NK-92 treated with Interleukin-12 subunit alpha and Interleukin-12 subunit beta, amount 100 ng/mL, for 24 hours (cell line): Measurements from ENCODE around the gene TFR2.
"Not testable (repeated sequence)": the region's sequence is repeated elsewhere in the genome, so short reads cannot be mapped to it uniquely, and the experiment has no call there.

ENCODE experiments used
- DNase-seq: peaks from one replicate; lab custom pipeline; 2025; lab: John Stamatoyannopoulos, UW

TFR2 gene

DNA sequence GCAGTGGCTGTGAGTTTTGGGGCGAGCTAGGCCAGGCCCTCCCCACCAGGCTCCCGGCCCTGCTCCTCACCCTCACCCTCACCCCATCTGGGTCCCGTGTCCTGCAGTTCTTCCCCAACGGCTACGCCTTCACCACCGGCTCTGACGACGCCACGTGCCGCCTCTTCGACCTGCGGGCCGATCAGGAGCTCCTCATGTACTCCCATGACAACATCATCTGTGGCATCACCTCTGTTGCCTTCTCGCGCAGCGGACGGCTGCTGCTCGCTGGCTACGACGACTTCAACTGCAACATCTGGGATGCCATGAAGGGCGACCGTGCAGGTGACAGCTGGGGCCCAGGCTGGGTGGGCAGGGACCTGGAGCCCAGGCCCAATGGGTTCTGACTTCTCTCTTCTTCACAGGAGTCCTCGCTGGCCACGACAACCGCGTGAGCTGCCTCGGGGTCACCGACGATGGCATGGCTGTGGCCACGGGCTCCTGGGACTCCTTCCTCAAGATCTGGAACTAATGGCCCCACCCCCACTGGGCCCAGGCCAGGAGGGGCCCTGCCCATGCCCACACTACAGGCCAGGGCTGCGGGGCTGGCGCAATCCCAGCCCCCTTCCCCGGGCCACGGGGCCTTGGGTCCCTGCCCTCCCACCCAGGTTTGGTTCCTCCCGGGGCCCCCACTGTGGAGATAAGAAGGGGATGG is 37.1 kb upstream of the TFR2 start:
- no peak for DNase-seq

DNA sequence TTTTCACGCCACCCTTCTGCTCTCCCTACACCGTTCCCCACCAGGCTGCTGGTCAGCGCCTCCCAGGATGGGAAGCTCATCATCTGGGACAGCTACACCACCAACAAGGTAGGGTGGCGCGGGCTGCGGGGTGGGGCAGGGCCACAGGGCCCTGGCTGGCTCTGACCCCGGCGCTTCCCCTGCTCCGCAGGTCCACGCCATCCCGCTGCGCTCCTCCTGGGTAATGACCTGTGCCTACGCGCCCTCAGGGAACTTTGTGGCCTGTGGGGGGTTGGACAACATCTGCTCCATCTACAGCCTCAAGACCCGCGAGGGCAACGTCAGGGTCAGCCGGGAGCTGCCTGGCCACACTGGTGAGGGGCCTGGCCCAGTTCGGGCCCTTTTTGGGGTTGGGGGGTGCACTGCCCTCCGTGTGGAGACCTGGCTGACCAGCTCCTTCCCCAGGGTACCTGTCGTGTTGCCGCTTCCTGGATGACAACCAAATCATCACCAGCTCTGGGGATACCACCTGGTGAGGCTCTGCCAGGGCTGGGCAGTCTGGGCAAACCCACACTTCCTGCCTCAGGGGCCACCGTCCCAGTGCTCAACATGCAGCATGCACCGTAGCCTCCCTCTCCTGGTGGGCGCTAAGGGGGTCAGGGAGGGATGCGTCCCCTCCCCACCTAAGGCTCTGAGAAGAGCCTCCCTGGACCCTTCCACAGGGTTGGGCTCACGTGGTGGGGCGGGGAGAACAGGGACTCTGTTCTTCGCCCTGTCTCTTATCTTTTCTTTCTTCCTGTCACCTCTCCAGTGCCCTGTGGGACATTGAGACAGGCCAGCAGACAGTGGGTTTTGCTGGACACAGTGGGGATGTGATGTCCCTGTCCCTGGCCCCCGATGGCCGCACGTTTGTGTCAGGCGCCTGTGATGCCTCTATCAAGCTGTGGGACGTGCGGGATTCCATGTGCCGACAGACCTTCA is 36.2 kb upstream of the TFR2 start:
- DNase-seq, result no peak

DNA sequence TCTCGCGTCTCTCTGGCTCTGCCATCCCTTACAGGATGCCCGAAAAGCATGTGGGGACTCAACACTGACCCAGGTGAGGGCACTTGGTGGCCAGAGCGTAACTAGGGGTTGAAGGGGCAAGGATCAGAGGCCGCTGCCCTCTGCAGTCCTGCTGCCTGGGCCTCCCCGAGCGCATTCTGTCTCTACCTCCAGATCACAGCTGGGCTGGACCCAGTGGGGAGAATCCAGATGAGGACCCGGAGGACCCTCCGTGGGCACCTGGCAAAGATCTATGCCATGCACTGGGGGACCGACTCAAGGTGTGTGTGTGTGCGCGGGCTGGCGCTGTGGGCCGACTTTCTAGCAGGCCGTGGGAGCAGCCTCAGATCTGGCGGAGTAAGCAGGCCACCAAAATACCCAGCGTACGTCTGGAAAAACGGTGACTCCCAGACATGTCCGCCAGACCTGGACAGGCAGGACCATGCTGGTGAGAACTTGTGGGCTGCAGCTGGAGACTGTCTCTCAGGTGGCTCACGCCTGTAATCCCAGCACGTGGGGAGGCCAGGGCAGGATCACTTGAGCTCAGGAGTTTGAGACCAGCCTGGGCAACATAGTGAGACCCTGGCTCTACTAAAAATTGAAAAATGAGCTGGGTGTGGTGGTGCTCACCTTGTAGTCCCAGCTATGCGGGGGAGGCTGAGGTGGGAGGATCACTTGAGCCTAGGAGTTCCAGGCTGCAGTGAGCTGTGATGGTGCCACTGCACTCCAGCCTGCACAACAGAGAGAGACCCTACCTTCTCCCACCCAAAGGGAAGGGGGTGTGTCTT is 35.4 kb upstream of the TFR2 start:
- no peak for DNase-seq

DNA sequence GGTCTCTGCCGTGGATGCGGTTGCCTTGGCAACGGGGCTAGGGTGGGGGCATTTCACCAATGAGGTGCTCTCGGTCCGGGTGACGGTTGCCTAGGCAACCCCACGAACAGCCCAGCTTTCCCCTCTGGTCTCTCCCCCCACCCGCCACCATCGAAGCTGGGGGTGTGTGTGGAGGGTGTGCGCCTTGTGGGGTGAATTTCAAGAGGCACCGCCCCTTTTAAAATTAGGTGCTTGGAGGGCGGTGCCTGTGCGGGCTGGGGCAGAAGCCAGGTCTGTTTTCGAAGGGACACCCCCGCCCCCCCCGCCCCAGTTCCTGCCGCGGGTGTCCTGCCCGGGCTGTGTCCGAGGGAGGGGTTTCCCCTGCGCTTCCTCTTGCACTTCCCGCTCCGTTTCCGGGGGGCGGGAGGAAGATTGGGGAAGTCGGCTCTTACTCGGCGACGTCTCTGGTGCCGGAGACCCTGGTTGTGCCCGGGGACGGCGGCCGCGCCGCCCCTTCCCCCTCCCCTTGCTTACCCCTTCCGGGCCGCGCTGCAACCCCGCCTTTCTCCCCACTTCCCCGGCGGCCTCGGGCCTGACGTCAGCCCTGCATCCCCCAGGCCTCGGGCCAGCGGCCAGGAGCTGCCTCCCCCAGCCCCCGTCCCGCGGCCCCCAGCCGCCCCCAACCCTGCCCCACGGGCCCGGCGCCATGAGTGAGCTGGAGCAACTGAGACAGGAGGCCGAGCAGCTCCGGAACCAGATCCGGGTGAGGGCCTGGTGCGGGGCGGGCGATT is 34.4 kb upstream of the TFR2 start:
- DNase-seq, result peak; percentile 96

DNA sequence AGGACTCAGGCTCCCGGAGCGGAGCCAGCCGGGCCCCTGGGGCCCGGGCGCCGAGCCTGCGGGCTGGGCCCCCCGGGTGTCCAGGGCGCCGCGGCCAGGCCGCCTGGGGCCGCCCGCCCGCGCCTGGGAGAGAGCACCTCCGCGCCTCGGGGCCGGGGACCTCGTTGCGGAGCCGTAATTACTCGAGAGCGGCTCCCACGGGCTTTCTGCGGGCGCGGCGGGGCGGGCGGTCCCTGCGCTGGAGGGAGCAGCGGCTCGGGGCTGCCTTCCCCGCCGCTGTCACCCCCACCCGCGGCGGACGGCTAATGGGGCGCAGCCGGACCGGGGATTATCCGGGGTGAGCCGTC is 33.7 kb upstream of the TFR2 start:
- no peak for DNase-seq

DNA sequence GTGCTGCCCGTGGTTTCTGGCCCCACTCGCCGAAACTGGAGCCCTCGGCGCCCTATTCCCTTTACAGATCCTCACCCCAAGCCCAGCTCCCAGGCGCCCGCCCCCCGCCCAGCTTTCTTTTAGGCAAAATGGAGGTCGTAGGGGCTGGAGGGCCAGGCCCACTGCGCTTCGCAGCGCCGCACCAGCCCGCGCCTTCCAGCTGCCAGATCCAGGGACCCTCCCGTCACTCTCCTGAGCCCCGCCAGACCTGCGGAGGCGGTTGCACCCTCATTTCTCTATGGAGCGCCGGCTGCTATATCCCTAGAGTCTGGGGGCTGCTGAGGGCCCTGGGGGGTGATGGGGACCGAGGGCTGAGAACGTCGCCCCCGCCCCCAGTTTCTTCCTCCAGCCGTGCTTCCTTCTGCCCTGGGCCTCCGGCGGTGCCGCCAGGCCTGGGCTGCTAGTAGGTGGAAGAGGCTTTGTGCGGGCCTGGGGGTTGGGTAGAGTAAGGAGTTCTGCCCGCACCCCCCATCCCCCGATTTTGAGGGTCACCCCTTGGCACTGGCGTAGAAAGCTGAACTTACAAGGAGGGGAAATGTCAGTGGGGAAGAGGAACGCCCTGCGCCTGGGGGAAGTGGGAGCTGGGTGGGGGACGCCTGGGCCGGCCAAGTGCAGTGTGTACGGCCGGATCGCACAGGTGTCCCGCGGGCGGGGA is 33.2 kb upstream of the TFR2 start:
- peak; percentile 40 for DNase-seq

DNA sequence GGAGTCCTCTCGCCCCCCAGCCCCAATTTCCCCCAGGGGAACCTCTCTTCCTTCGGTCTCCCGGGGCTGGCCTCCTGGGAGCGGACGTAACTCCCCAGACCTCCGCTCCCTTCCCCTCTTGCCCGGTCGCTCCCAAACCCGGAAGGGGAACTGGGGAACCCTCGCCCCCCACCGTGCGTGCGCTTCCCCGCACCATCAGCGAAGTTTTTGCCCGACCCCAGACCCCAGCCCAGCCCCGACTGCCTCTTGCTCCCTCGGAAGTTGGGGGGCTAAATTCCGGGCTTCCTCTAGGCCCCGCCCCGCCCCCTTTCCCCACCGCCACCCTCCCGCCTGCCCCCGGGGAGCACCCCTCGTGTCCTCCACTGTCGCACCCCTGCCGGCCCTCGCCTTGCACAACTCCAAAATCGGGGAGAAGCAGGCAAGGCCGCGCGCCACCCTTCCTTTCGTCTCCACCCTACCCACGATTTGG is 32.6 kb upstream of the TFR2 start:
- peak; percentile 62 for DNase-seq

DNA sequence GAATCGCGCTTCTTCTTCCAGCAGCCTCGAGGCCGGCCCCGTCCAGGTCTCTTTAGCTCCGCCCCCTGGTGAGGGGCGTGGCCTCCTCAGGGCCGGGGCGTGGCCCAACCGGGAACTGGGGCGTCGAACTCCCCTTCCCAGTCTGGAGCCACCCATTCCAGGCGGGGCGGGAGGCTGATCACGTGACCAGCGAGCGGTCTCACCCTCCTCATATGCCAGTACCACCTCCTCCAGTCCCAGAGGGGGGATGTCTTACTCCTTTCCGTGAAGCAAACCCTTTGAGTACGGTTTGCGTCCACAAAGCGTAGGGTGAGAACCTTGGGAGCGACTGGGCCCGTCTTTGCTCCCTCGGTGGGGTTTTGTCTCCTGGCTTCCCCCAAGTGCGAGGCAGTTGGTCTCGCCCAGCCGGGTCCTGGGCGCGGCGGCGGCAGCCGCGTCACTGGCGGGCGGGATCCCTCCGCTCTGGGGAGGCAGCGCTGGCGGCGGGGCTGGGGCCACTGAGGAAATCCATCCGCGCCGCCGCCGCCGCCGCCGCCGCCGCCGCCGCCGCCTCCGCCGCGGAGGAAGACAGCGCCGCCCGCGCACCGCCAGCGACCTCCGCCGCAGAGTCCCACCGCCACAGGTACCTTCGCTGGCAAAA is 32.1 kb upstream of the TFR2 start, which contains the start of gene GNB2:
TSS of gene GNB2 (plus strand) at position 439 of the 640 bp plus-strand sequence. CDS start 2,526 bp downstream, outside the sequence.
- DNase-seq, result peak; percentile 99

DNA sequence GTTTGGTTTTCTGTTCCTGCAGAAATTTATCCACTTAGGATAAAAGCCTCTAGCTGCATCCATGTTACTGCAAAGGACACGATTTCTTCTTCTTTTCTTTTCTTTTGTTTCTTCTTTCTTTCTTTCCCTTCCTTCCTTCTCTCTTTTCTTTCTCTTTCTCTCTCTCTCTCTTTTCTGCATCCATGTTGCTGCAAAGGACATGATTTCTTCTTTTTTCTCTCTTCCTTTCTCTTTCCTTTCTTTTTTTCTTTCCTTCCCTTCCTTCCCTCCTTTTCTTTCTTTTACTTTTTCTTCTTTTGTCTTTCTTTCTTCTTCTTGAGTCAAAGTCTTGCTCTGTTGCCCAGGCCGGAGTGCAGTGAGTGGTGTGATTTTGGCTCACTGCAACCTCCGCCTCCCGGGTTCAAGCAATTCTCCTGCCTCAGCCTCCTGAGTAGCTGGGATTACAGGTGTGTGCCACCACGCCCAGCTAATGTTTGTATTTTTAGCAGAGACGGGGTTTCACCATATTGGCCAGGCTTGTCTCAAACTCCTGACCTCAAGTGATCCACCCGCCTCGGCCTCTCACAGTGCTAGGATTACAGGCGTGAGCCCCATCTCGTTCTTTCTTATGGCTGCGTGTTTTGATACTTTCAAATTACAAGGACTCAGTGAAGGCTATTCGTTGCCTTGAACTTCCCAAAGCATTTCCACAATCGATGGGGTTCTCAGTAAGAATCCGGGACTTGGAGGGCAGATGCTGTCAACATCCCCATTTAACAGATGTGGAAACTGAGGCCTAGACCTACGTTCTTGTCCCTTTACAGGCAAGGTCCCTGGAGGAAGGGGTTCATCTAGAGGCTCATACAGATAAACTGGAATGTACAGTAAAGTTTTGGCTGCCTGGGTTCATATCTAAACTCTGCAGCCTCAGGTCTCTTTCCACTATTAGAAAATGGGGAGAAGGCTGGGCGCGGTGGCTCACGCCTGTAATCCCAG is 30.3 kb upstream of the TFR2 start:
- DNase-seq, result no peak

DNA sequence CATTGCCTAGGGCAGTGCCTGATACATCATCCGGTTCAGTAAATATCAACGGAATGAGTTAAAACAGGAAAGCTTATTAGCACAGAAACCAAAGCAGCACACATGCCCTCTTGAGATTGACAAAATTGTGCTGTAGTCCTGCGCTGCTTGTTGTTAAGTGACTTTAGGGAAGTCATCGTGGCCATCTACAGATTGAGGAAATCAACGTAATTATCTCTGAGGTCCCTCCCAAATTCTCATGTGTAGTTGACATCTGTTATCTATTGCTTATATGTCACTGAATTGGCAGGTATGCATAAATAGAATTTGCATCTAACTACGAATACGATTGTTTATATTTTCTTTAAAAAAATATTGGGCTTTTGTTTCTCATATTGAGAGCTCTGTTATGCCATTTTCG is 28.7 kb upstream of the TFR2 start:
- no peak for DNase-seq

DNA sequence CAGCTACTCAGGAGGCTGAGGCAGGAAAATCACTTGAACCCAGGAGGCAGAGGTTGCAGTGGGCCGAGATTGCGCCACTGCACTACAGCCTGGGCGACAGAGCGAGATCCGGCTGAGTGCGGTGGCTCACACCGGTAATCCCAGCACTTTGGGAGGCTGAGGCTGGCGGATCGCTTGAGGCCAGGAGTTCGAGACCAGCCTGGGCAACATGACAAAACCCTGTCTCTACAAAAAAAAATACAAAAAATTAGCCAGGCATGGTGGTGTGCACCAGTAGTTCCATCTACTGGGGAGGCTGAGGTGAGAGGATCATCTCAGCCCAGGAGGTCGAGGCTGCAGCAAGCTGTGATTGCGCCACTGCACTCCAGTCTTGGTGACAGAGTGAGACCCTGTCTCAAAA is 27.8 kb upstream of the TFR2 start:
- not testable (repeated sequence) for DNase-seq

DNA sequence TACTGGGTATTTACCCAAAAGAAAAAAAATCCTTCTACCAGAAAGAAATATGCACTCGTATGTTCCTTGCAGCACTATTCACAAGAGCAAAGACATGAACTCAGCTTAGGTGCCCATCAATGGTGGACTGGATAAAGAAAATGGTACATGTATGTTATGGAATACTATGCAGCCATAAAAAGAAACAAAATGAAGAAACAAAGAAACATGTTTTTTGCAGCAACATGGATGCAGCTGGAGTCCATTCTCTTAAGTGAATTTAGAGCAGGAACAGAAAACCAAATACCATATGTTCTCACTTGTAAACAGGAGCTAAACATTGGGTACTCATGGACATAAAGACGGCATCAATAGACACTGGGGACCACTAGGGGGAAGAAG is 26.7 kb upstream of the TFR2 start:
- DNase-seq, result no peak

DNA sequence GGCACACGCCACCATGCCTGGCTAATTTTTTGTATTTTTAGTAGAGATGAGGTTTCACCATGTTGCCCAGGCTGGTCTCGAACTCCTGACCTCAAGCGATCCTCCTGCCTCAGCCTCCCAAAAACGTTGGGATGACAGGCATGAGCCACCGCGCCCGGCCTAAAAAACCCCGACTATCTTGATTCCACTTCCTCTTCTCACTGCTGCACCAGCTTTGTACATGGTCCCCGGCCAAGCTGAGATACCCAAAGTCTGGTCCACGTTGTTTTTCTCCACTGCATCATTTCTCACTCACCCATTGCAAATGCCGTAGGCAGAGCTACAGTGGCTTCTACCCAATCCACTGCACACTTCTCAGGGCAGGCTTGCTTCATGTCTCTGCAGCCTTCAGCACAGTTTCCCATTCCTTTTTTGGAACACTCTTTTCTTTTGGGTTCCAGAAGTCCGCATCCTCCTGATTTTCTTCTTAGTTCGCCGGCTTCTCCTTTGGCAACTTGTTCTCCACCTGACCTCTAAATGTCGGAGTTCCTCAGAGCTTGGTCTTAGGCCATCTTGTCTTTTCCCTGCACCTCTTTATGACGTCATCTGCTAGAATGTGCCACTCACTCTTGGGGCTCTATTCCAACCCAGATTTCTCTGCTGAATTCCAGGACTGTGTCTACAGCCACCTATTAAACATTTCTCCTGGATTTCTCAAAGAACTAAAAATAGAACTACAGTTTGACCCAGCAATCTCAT is 26.1 kb upstream of the TFR2 start:
- DNase-seq, result no peak

DNA sequence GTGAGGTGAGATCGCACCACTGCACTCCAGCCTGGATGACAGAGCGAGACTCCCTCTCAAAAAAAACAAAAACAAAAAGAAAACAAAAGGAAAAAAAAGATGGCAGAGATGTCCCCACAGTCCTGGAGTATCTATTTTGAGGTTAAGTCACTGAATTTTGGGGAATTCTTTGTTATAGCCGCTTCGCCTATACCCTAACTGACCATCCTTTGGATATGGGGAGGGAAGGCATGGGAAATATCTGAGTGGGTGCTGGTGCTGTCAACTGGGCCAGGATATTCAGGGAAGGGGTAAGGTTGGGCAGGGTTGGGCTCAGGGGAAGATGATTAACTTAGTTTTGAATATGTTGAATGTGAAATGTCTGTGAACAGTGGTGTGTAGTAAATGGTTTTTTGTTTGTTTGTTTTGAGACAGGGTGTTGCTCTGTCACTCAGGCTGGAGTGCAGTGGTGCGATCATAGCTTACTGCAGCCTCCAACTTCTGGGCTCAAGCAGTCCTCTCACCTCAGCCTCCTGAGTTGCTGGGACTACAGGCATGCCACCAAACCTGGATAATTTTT is 23.9 kb upstream of the TFR2 start:
- no peak for DNase-seq

DNA sequence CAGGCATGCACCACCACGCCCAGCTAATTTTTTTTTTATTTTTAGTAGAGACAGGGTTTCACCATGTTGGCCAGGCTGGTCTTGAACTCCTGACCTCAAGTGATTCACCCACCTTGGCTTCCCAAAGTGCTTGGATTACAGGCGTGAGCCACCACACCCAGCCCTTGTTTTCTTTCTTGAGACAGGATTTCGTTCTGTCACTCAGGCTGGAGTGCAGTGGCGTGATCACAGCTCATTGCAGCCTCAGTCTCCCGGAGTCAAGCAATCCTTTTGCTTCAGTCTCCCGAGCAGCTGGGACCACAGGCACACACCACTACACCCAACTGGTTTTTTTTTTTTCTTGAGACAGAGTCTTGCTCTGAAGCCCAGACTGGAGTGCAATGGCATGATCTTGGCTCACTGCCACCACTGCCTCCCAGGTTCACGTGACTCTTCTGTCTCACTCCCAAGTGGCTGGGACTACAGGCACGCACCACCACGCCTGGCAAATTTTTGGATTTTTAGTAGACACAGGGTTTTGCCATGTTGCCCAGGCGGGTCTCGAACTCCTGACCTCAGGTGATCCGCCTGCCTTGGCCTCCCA is 20.9 kb upstream of the TFR2 start:
- DNase-seq, result not testable (repeated sequence)

DNA sequence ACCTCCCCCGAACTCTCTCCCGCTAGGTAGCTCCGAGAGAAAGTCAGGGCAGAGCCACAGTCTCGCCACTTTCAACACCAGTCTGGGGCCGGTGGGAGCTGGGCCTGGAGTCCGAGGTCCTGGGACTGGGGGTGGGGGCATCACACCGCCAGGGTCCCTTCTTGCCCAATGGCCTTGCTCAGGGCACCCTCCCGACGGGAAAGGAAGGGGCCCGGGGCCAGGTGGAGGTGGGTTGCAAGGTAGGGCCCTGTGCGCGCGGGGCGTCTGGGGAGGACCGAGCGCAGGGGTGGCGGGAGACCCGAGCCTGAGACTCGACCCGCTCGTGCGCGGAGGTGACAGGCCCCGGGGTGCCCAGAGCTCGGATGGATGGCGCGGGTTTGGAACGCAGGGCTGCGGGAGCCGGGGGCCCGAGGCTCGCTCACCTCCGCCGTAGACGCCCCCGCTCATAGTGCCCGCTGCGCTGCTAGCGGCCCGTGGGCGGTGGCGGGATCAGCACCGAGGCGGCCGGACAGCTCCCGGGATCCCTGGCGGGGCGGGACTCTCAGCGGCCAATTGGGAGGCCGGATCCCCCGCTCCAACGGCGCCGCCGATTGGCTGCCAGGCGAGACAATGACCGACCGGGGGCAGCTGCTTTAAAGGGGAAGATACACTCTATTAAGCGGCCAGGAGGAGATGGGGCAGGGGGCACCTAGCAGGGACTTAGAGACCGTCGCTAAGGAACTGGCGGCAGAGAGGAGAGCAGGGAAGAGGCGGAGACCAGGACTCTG is 14.7 kb upstream of the TFR2 start, which contains the start of gene ACTL6B:
TSS of gene ACTL6B (minus strand) at position 541 of the 767 bp plus-strand sequence. CDS start at position 447, 94 bp downstream.
- DNase-seq, result no peak
